GM21528 (cell line): ENCODE results near the gene ADCY7.

ENCODE experiments used
- ATAC-seq: cut with Tn5 transposase; IDR thresholded peaks from one replicate; pipeline ENCODE4 v1.9.1; 2021; ENCODE audit warnings: mild to moderate bottlenecking, moderate library complexity; ENCODE audit not compliant: unreplicated experiment, low FRiP score

ADCY7 gene

DNA sequence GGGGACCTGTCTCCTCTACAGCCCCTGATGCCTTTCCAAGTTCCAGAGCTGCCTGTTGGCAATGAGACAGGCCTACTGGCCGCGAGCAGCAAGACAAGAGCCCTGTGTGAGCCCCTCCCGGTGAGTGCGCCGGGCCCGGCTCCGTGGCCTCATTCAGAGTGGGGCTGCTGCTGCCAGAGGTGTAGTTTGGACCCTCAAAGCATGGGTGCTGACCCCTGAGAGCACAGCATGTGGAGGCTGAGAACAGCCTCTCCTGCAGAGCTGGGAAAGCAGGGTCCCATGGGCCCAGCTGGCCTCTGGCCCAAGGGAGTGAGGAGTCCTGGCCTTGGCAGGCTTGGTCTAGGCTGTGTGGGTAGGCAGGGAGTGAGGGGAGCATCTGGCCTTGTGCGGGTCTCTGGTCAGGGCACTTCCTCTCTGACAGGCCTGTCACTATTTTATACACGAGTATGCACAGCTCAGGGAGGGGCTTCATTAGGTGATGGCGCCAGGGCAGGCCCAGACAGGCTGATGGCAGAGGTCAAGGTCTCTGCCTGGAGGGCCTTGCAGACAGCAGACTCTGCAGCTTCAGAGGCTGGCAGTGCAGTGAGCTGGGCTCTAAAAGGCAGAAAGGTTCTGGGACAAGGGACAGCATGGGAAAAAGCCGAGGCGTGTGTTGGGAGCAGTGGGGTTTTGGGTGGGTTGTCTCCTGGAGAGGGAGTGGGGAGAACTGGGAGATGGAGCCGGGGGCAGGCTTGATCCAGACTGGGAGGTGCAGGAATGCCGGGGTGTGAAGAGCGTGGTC is 43.4 kb downstream of the ADCY7 start:
- no peak for ATAC-seq

- no peak for ATAC-seq
Observed at GRCh38 chr16:50310308-50311133, 44.2 kb downstream of the ADCY7 start.

DNA sequence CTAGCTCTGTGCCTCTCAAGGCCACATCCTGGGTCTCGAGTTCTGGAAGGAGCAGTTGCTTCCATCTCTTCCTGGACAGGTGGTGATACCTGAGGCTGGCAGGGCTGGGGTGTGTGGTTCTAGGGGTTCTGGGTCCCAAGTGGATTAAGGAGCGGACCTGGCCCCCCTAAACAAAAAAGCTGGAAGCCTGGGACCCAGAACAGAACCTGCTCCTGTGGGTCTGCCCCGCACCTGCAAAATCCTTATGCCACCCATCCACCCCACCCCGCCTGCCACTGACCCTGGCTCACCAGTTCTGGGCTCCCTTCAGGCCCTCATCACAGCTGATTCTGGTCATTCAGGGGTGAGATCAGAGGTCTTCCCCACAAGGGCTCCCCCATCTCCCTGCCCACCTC is 44.8 kb downstream of the ADCY7 start:
- no peak for ATAC-seq

- no peak for ATAC-seq
Observed at GRCh38 chr16:50311891-50312501, 45.6 kb downstream of the ADCY7 start.

GRCh38 chr16:50313596-50314478 is 47.5 kb downstream of the ADCY7 start:
- ATAC-seq: no peak

DNA sequence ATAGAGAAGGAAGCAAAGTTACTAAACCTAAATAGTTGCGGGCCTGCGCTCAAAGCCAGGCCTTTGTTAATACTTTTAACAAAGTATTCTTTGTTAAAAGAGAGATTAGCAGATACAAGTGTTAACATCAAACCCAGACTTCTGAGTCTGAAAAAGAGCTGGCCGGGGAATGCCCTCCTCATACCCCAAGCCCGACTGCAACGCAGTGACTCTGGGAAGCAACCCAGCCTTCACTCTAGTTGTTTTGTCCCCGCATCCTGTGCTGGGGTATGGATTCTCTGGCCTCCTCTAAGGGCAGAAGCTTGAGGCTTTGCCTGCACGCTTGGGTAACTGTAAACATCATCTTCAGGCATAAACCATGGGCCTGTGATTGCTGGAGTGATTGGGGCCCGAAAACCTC is 48.3 kb downstream of the ADCY7 start:
- no peak for ATAC-seq

DNA sequence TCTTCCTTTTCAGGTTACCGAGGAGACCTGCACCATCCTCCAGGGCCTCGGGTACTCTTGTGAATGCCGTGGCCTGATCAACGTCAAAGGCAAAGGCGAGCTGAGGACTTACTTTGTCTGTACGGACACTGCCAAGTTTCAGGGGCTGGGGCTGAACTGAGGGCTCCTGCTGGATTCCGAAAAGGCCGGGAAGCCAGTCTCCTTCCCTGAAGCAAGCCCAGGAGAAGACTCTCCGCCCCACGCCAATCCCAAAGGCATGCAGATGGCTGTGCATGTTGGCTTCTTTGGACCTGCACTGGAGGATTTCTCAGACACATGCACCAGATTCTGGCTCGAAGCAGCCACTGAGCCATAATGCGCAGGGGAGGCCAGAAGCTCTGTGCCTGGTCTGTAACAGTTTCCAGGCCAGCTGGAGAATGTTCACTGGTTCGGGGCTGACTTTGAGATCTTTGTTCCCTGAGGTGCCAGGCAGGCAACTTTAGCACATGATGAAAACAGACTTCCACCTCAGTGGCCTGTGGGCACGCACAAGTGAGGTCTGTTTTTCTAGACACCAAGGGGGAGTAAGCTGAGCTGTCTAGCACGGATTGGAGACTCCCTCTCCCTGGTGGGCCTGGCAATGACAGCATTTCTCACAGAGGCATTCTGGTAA is 49.1 kb downstream of the ADCY7 start:
- no peak for ATAC-seq

- no peak for ATAC-seq
Observed at GRCh38 chr16:50316102-50316847, 49.9 kb downstream of the ADCY7 start.

GRCh38 chr16:50316848-50317630 is 50.7 kb downstream of the ADCY7 start:
- no peak for ATAC-seq

DNA sequence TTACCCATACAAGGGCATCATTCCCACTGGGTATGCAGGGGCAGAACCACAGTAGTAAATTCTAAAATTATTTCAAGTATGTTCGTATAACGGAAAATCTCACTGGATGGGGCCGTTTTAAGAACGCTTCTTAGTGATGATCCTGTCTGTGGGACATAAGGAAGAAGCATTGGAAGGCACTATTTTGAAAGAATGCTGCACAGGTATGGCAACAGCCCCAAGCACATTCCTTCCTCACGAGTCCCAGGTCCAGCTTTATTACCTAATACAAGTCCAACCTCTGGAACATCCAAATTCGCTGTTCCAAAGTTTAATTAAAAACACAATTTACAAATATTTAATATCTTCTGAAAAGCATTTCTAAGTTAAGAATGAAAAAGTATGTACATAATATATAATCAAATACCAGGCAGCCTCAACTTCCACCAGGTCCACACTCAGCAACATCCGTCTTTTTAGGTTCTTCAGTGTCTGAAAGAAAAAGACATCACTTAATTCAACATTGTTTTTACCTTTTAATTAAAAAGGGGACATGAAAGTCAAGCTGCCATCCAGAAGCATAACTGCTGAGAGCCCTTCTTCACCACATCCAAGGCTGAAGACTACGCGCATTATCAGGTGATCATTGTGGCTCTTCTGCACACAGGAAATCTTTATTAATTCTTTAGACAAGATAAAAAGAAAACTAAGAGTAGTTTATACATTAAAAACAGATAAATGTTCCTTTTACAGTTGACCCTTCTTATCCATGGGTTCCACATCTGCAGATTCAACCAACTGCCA is 52.6 kb downstream of the ADCY7 start:
- no peak for ATAC-seq

DNA sequence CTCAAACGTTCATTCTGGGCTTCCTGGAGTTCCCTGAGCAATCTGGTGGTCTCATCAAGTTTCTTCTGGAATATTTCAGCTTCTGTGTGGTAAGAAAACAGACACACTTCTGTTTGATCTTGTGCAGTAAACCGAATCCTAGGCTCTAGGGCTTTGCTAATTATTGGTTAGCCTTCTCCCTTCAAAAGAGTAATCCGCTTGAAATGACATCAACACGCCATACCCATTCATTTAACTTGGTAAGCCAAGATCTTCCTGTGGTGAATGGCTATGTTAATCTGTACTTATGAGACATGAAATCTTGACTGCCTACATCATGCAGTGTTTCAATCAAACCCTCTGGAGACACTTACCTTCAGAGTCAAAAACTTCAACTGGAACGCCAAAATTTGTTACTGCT is 54.0 kb downstream of the ADCY7 start:
- no peak for ATAC-seq

GRCh38 chr16:50322333-50322732 is 56.0 kb downstream of the ADCY7 start:
- no peak for ATAC-seq

- ATAC-seq: no peak
Observed at GRCh38 chr16:50323335-50324011, 57.1 kb downstream of the ADCY7 start.

DNA sequence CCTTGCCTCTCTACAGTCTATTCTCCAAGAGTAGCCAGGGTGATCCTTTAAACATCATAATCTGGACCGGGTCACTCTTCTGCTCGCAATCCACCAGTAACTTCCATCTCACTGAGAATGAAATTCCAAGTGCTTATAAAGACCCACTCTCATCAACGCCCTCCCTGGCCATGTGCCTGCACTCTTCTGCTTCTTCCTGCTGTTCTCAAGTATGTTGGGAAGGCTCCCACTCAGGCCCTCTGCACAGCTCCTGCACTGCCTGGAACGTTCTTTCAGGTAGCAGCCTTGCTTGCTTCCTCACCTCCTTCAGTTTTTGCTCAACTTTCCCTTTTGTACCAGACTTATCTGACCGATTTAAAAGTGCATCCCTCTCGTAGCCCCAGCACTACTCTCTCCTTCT is 58.0 kb downstream of the ADCY7 start:
- no peak for ATAC-seq

DNA sequence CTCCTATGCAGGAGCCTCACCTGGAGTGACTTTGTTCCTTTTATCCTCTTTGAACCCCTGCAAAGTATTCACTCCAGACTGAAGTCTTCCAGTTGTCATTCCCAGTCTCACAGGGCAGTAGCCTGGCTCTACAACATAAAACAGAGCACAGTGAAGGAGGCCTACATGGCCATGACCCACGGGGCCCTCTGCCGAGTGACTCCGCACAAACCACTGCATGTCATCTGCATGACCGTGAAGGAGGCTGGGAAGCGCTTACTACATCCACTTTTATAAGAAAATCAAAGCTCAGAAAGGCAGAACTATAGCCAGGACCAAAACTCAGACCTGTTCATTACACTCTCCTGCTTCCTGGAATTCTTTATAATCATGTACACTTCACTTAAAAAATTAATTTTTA is 59.9 kb downstream of the ADCY7 start:
- no peak for ATAC-seq

DNA sequence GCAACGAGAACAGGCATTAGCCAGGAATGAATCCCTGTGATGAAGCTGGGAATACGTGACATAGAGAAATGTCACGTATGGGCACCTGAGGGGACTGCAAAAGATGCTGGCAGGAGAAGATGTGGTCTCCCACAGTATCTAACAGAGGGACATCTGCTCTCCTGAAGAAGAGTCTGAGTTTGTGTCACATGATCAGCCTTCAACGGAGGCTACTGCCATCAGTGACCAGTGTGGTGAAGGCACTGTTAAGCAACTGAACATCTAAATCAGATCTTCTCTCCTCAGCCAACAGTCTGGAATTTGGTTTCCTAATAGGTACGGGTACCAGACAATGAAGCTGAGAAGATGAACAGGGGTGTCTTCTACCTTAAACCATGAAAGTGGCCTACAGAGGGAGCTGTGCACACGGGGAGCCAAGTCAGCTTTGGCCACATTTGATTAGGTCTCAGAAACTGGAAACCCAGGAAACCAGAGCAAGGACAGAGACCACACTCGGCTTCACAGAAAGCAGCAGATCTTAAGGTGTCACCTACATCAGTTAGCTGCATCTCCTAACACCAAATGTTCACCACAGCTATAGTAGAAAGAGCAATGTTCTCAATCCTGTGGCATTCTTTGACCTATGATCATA is 60.6 kb downstream of the ADCY7 start:
- peak; percentile 54 for ATAC-seq
